Fibroblast of skin of left quadriceps (primary cell): Measurements from ENCODE around the gene ZNF155.
"Not testable (repeated sequence)": the region's sequence is repeated elsewhere in the genome, so short reads cannot be mapped to it uniquely, and the experiment has no call there.

Source experiments
- DNase-seq, 2 experiments: peaks; one replicate each; pipeline ENCODE4 v3.0.0-alpha.2; 2013; ENCODE audit warnings: low read depth in 2 of 2

Gene ZNF155

GRCh38 chr19:43983912-43984686 is at the start of gene ZNF155:
ZNF155 (plus strand) TSS chr19:43984188; CDS start chr19:43988544, 4,356 bp downstream.
- peak; percentile 95 to 96 for DNase-seq

- DNase-seq, result peak; percentile 63 to 68
Observed at GRCh38 chr19:43934985-43935708, 48.8 kb upstream of the ZNF155 start, which contains the start of gene ZNF45. ZNF45 (minus strand) TSS chr19:43935282; CDS start chr19:43922185, 13,097 bp downstream.

- no peak for DNase-seq
Observed at GRCh38 chr19:43936188-43936587, 47.8 kb upstream of the ZNF155 start.

GRCh38 chr19:43939557-43940260 is 44.3 kb upstream of the ZNF155 start:
- no peak for DNase-seq

- DNase-seq, result no peak
Observed at GRCh38 chr19:43940719-43941118, 43.3 kb upstream of the ZNF155 start.

- no peak for DNase-seq
Observed at GRCh38 chr19:43941209-43941608, 42.8 kb upstream of the ZNF155 start.

- not testable (repeated sequence) for DNase-seq
Observed at GRCh38 chr19:43947412-43947811, 36.6 kb upstream of the ZNF155 start.

- DNase-seq, result not testable (repeated sequence)
Observed at GRCh38 chr19:43949803-43950202, 34.2 kb upstream of the ZNF155 start.

GRCh38 chr19:43950834-43951645 is 32.9 kb upstream of the ZNF155 start, which contains the start of gene ZNF221:
ZNF221 (plus strand) TSS chr19:43951228; CDS start chr19:43962727, 11,499 bp downstream.
- peak; percentile 97 for DNase-seq

- no peak for DNase-seq
Observed at GRCh38 chr19:43956827-43957226, 27.2 kb upstream of the ZNF155 start.

GRCh38 chr19:43957891-43958290 is 26.1 kb upstream of the ZNF155 start:
- DNase-seq, result peak; percentile 87 to 88

- no peak for DNase-seq
Observed at GRCh38 chr19:43960411-43960810, 23.6 kb upstream of the ZNF155 start.

GRCh38 chr19:43966079-43966694 is 17.8 kb upstream of the ZNF155 start:
- no peak for DNase-seq

GRCh38 chr19:43976732-43977131 is 7.3 kb upstream of the ZNF155 start:
- no peak for DNase-seq

- DNase-seq, result no peak
Observed at GRCh38 chr19:43983544-43983911, 460 bp upstream of the ZNF155 start.

- DNase-seq, result no peak
Observed at GRCh38 chr19:43984687-43985000, 656 bp downstream of the ZNF155 start.

GRCh38 chr19:43997631-43998290 is 13.8 kb downstream of the ZNF155 start:
- DNase-seq, result no peak

GRCh38 chr19:44002212-44002565 is 18.2 kb downstream of the ZNF155 start:
- no peak for DNase-seq

GRCh38 chr19:44002566-44003460 is 18.8 kb downstream of the ZNF155 start, which contains the start of gene ZNF230:
ZNF230 (plus strand) TSS chr19:44002957; CDS start chr19:44007079, 4,122 bp downstream.
- peak; percentile 88 to 90 for DNase-seq
